Keratinocyte (primary cell): ENCODE results near the gene CUL1.

Source experiments
- EZH2 ChIP-seq: IDR thresholded peaks from one replicate; pipeline ENCODE4 v1.6.1; 2012; ENCODE audit warnings: inconsistent platforms, mild to moderate bottlenecking, low read length, moderate library complexity
- TF ChIP-seq, protein P1 (sequence below), 3 experiments: IDR thresholded peaks in 1 of 3; conservative IDR thresholded peaks in 1 of 3; optimal IDR thresholded peaks in 1 of 3; 2 replicates in 2 of 3; 3 replicates in 1 of 3; pipeline versions ENCODE3 to v1.5.1; 2011; ENCODE audit warnings: low read length in 3 of 3, mild to moderate bottlenecking in 3 of 3, moderate library complexity in 2 of 3, control low read depth in 1 of 3, inconsistent platforms in 1 of 3; ENCODE audit not compliant: insufficient read depth in 2 of 3; ENCODE audit errors: extremely low read depth in 1 of 3

- TF ChIP-seq, protein P1, sequence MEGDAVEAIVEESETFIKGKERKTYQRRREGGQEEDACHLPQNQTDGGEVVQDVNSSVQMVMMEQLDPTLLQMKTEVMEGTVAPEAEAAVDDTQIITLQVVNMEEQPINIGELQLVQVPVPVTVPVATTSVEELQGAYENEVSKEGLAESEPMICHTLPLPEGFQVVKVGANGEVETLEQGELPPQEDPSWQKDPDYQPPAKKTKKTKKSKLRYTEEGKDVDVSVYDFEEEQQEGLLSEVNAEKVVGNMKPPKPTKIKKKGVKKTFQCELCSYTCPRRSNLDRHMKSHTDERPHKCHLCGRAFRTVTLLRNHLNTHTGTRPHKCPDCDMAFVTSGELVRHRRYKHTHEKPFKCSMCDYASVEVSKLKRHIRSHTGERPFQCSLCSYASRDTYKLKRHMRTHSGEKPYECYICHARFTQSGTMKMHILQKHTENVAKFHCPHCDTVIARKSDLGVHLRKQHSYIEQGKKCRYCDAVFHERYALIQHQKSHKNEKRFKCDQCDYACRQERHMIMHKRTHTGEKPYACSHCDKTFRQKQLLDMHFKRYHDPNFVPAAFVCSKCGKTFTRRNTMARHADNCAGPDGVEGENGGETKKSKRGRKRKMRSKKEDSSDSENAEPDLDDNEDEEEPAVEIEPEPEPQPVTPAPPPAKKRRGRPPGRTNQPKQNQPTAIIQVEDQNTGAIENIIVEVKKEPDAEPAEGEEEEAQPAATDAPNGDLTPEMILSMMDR (optimal IDR thresholded peaks at IDR 0.05 in 1 of 3, IDR thresholded peaks at IDR 0.05 in 1 of 3, conservative IDR thresholded peaks at IDR 0.05 in 1 of 3; ENCODE audit: extremely low read depth in 1 of 3, insufficient read depth in 2 of 3, low read length in 3 of 3): no peak
- no peak for TF ChIP-seq EZH2
Observed at GRCh38 chr7:148738737-148739535, 40.2 kb downstream of the CUL1 start.
